Neural crest cell (in vitro differentiated cells): ENCODE data around the gene PRR15L. TPM values are rescaled to one million over a fixed set of nuclear protein-coding genes. Genes with fewer than 3 reads are reported as not detected.
A peak's percentile ranks its signal among the peaks of the same experiment; 100 is the strongest.

ENCODE experiments used
- DNase-seq: peaks from one replicate; pipeline ENCODE4 v3.0.0; 2021; ENCODE audit warnings: low read depth, mixed read lengths, low spot score
- H3K27ac Mint-ChIP-seq: one replicate; pipeline ENCODE4 v1.8.0; 2021; ENCODE audit warnings: mild to moderate bottlenecking, mixed read lengths; ENCODE audit not compliant: unreplicated experiment
- H3K27me3 Mint-ChIP-seq: 2 replicates; pipeline ENCODE4 v1.8.0; 2021; ENCODE audit warnings: low read depth, mild to moderate bottlenecking, mixed read lengths
- H3K36me3 Mint-ChIP-seq: 2 replicates; pipeline ENCODE4 v1.8.0; 2021; ENCODE audit warnings: low read depth, mild to moderate bottlenecking, mixed read lengths
- H3K4me1 Mint-ChIP-seq: 2 replicates; pipeline ENCODE4 v1.8.0; 2021; ENCODE audit warnings: mixed read lengths
- H3K4me3 Mint-ChIP-seq: one replicate; pipeline ENCODE4 v1.8.0; 2021; ENCODE audit warnings: mild to moderate bottlenecking, mixed read lengths
- H3K9me3 Mint-ChIP-seq: 2 replicates; pipeline ENCODE4 v1.8.0; 2021; ENCODE audit warnings: mixed read lengths
- CTCF ChIP-seq: fragments of 200-600 bp; sonication (generic); conservative IDR thresholded peaks from 2 replicates; pipeline ENCODE4 v1.5.0; 2021; ENCODE audit warnings: antibody characterized with exemption, mild to moderate bottlenecking
- total RNA-seq: library from RNA; stranded (reverse); gene quantifications from 2 replicates; pipeline ENCODE4 v1.2.1, GENCODE V29; 2021

The PRR15L gene
- total RNA-seq, 1 donor from 2014 or later, result not detected

GRCh38 chr17:47980541-47980940, 22.9 kb upstream of the PRR15L start:
- no peak for TF ChIP-seq CTCF
- peak overlapping the region; percentile 94 for H3K27ac Mint-ChIP-seq
- H3K36me3 Mint-ChIP-seq, result peaks cover 44% of the 10 kb centered on the region
- no peaks in the 10 kb centered on the region for H3K9me3 Mint-ChIP-seq
- no peaks in the 10 kb centered on the region for H3K27me3 Mint-ChIP-seq
- DNase-seq, result no peak
- H3K4me1 Mint-ChIP-seq, result peaks cover 54% of the 10 kb centered on the region
- H3K4me3 Mint-ChIP-seq, result no peak overlapping the region

GRCh38 chr17:47978324-47978723, 20.6 kb upstream of the PRR15L start:
- peaks cover 48% of the 10 kb centered on the region for H3K4me1 Mint-ChIP-seq
- H3K27ac Mint-ChIP-seq, result no peak overlapping the region
- H3K9me3 Mint-ChIP-seq, result no peaks in the 10 kb centered on the region
- peak overlapping the region; percentile 54 for H3K4me3 Mint-ChIP-seq
- H3K27me3 Mint-ChIP-seq, result no peaks in the 10 kb centered on the region
- peaks cover 37% of the 10 kb centered on the region for H3K36me3 Mint-ChIP-seq
- TF ChIP-seq CTCF, result peak; percentile 83
- peak; percentile 72 for DNase-seq

GRCh38 chr17:47975823-47976205, 18.1 kb upstream of the PRR15L start:
- no peak for DNase-seq
- H3K4me1 Mint-ChIP-seq, result peaks cover 50% of the 10 kb centered on the region
- TF ChIP-seq CTCF, result no peak
- no peaks in the 10 kb centered on the region for H3K9me3 Mint-ChIP-seq
- no peaks in the 10 kb centered on the region for H3K27me3 Mint-ChIP-seq
- no peak overlapping the region for H3K4me3 Mint-ChIP-seq
- H3K27ac Mint-ChIP-seq, result no peak overlapping the region
- peaks cover 29% of the 10 kb centered on the region for H3K36me3 Mint-ChIP-seq

GRCh38 chr17:47975189-47975822, 17.6 kb upstream of the PRR15L start:
- Mint-ChIP-seq H3K27ac (no peak overlapping the region), H3K36me3 (peaks cover 27% of the 10 kb centered on the region)
- no peak for DNase-seq

GRCh38 chr17:47973541-47973940, 15.9 kb upstream of the PRR15L start:
- H3K27me3 Mint-ChIP-seq, result no peaks in the 10 kb centered on the region
- peaks cover 43% of the 10 kb centered on the region for H3K4me1 Mint-ChIP-seq
- H3K4me3 Mint-ChIP-seq, result peak overlapping the region; percentile 86
- H3K9me3 Mint-ChIP-seq, result no peaks in the 10 kb centered on the region
- no peak for TF ChIP-seq CTCF
- peak overlapping the region; percentile 54 for H3K27ac Mint-ChIP-seq
- DNase-seq, result no peak
- H3K36me3 Mint-ChIP-seq, result peaks cover 15% of the 10 kb centered on the region

More at GRCh38 chr17:47975189-47975822, 17.6 kb upstream of the PRR15L start:
- H3K4me1 Mint-ChIP-seq, result peaks cover 53% of the 10 kb centered on the region
- TF ChIP-seq CTCF, result no peak
- H3K4me3 Mint-ChIP-seq, result no peak overlapping the region
- H3K9me3 Mint-ChIP-seq, result no peaks in the 10 kb centered on the region
- H3K27me3 Mint-ChIP-seq, result no peaks in the 10 kb centered on the region
